Natural killer cell (primary cell): Measurements from ENCODE around the gene SYNPO. TPM values are rescaled to one million over a fixed set of nuclear protein-coding genes. Genes with fewer than 3 reads are reported as not detected.

Experiments
- ATAC-seq, 3 donors: fragments of 150-1000 bp in 2 of 3; fragments of 200-7000 bp in 1 of 3; cut with Tn5 transposase; 1 replicate in 1 of 3; 2 replicates in 2 of 3; pipeline ENCODE4 v1.10.0; 2021; ENCODE audit warnings: mild to moderate bottlenecking in 2 of 3, moderate library complexity in 2 of 3
- DNase-seq, 2 donors: peaks; one replicate each; pipeline versions ENCODE4 v3.0.0 to v3.0.0-alpha.2; 2013 to 2021; ENCODE audit warnings: mixed read lengths in 1 of 2
- H3K27ac ChIP-seq: one replicate; pipeline ENCODE4 v1.5.1; 2013; ENCODE audit warnings: mild to moderate bottlenecking, low read length
- H3K27me3 ChIP-seq: one replicate; pipeline ENCODE4 v1.6.1; 2013; ENCODE audit warnings: low read length; ENCODE audit not compliant: control insufficient read depth, insufficient read depth
- H3K36me3 ChIP-seq: one replicate; pipeline ENCODE4 v1.6.1; 2013; ENCODE audit warnings: low read length; ENCODE audit not compliant: control insufficient read depth, insufficient read depth
- H3K4me1 ChIP-seq: one replicate; pipeline ENCODE4 v1.6.1; 2013; ENCODE audit warnings: low read length; ENCODE audit not compliant: control insufficient read depth, insufficient read depth
- H3K4me3 ChIP-seq: one replicate; pipeline ENCODE4 v1.5.1; 2013; ENCODE audit warnings: low read length
- H3K9me3 ChIP-seq: one replicate; pipeline ENCODE4 v1.6.1; 2013; ENCODE audit warnings: low read length; ENCODE audit not compliant: control insufficient read depth, insufficient read depth
- H3K27ac Mint-ChIP-seq, 2 donors: one replicate each; pipeline ENCODE4 v1.8.0; 2022; ENCODE audit warnings: mild to moderate bottlenecking in 2 of 2, mixed read lengths in 2 of 2, moderate library complexity in 1 of 2
- H3K27me3 Mint-ChIP-seq, 2 donors: one replicate each; pipeline ENCODE4 v1.8.0; 2022; ENCODE audit warnings: low read depth in 2 of 2, mixed read lengths in 2 of 2
- H3K36me3 Mint-ChIP-seq: one replicate; pipeline ENCODE4 v1.8.0; 2022; ENCODE audit warnings: mixed read lengths
- H3K4me1 Mint-ChIP-seq, 2 donors: one replicate each; pipeline ENCODE4 v1.8.0; 2022; ENCODE audit warnings: mixed read lengths in 2 of 2
- H3K4me3 Mint-ChIP-seq: one replicate; pipeline ENCODE4 v1.8.0; 2022; ENCODE audit warnings: mild to moderate bottlenecking, moderate library complexity, mixed read lengths
- H3K9me3 Mint-ChIP-seq, 2 donors: one replicate each; pipeline ENCODE4 v1.8.0; 2022; ENCODE audit warnings: mixed read lengths in 2 of 2
- CTCF ChIP-seq: fragments of 200-600 bp; IDR thresholded peaks from one replicate; pipeline ENCODE4 v1.8.0; 2022; ENCODE audit warnings: antibody characterized with exemption
- WGBS: methylation state at CpG from one replicate; pipeline ENCODE4 v1.1.7; 2013; ENCODE audit warnings: missing lambda C conversion rate; ENCODE audit not compliant: insufficient coverage; 5-methylcytosine and 5-hydroxymethylcytosine counted together
- intact Hi-C: fragments of 100-400 bp; cut with micrococcal nuclease; formaldehyde crosslinking; loops from one replicate; pipeline ENCODE4 v1.14.2; 2022
- total RNA-seq, 4 donors: library from RNA; stranded (reverse); fragments of 120-200 nt in 1 of 4; gene quantifications; one replicate each; pipeline versions ENCODE4 v1.2.3 to v1.2.4, GENCODE V29; 2013 to 2022

SYNPO gene
- total RNA-seq, 3 donors from 2014 or later (not counting 1 experiment from before 2014, with no cell fraction given), result 0.16 to 0.48 TPM; not detected in 1

- Mint-ChIP-seq H3K4me1 (peaks cover 0 to 15% of the 10 kb centered on the region in 2 donors), H3K27ac (no peak overlapping the region), H3K4me3 (no peak overlapping the region), H3K36me3 (no peaks in the 10 kb centered on the region), H3K27me3 (no peaks in the 10 kb centered on the region), H3K9me3 (no peaks in the 10 kb centered on the region)
- Histone ChIP-seq H3K27me3 (no peaks in the 10 kb centered on the region), H3K4me1 (peaks cover 12% of the 10 kb centered on the region), H3K4me3 (no peak overlapping the region), H3K36me3 (no peaks in the 10 kb centered on the region), H3K27ac (no peak overlapping the region), H3K9me3 (no peaks in the 10 kb centered on the region)
- no peak for TF ChIP-seq CTCF
- ATAC-seq (no peak), DNase-seq (no peak)
- WGBS, result 93% methylated on average over 5 of the region's 5 CpGs
- intact Hi-C loops, result no loop called here
Measured at GRCh38 chr5:150653145-150653761, 12.8 kb downstream of the SYNPO start.

- no peaks in the 10 kb centered on the region for H3K9me3 Mint-ChIP-seq
- no peak overlapping the region for H3K4me3 ChIP-seq
- peaks cover 12% of the 10 kb centered on the region for H3K4me1 ChIP-seq
- peak in 1 of 2 donors; percentile 31 for DNase-seq
- no peak overlapping the region for H3K27ac ChIP-seq
- H3K4me1 Mint-ChIP-seq, result peaks cover 0 to 15% of the 10 kb centered on the region in 2 donors
- ATAC-seq, result no peak
- no peak for TF ChIP-seq CTCF
- no peaks in the 10 kb centered on the region for H3K27me3 ChIP-seq
- no peaks in the 10 kb centered on the region for H3K36me3 Mint-ChIP-seq
- WGBS, result 78% methylated on average over 2 of the region's 2 CpGs
- H3K4me3 Mint-ChIP-seq, result no peak overlapping the region
- intact Hi-C loops, result no loop called here
- H3K27ac Mint-ChIP-seq, result peak overlapping the region in 1 of 2 donors; percentile 10
- no peaks in the 10 kb centered on the region for H3K9me3 ChIP-seq
- H3K36me3 ChIP-seq, result no peaks in the 10 kb centered on the region
- H3K27me3 Mint-ChIP-seq, result no peaks in the 10 kb centered on the region
Measured at GRCh38 chr5:150653762-150654556, 13.5 kb downstream of the SYNPO start.

- intact Hi-C loops, result no loop called here
- no peak for ATAC-seq
- no peak overlapping the region for H3K4me3 Mint-ChIP-seq
Measured at GRCh38 chr5:150655221-150655620, 14.8 kb downstream of the SYNPO start.

More at GRCh38 chr5:150655221-150655620, 14.8 kb downstream of the SYNPO start:
- Histone ChIP-seq H3K36me3 (no peaks in the 10 kb centered on the region), H3K27ac (no peak overlapping the region), H3K4me1 (peaks cover 12% of the 10 kb centered on the region), H3K4me3 (no peak overlapping the region), H3K9me3 (no peaks in the 10 kb centered on the region), H3K27me3 (no peaks in the 10 kb centered on the region)
- no peak for DNase-seq
- no peak for TF ChIP-seq CTCF
- Mint-ChIP-seq H3K4me1 (peaks cover 0 to 15% of the 10 kb centered on the region in 2 donors), H3K36me3 (no peaks in the 10 kb centered on the region), H3K9me3 (no peaks in the 10 kb centered on the region), H3K27ac (no peak overlapping the region), H3K27me3 (no peaks in the 10 kb centered on the region)
- WGBS, result 96% methylated on average over 3 of the region's 3 CpGs
